ENCODE results near the gene ASZ1. TPM values are rescaled to one million over a fixed set of nuclear protein-coding genes. Genes with fewer than 3 reads are reported as not detected.

The ASZ1 gene
- total and polyA plus RNA-seq, 2 of the 4 experiments (the other 2 are of a cell fraction), result not detected

DNA sequence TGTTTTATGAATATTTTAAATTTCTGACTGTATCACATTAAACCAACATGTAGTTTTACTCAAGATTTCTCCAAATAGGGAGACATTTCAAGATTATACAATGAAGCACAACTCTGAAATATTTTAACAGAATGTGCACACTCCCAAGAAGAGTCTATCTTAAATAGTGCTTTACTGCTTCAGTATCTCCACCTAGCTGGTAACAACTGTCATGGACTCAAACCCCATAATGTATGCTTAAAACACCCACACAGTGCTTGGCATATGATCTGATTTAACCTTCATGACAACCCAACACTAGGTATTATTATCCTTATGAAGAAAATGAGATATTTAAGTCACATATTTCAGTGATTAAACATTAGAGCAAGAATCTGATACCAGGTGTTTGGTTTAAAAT, 45.9 kb downstream of the ASZ1 start:
- Histone ChIP-seq H3K9me1 (ENCODE audit: insufficient read depth, low read length) (no peaks in the 10 kb centered on the region), H3K27me3 (ENCODE audit: control insufficient read depth, insufficient read depth, low read length) (no peaks in the 10 kb centered on the region), H3K18ac (ENCODE audit: low read depth, low read length) (peak overlapping the region; percentile 80), H2BK5ac (ENCODE audit: low read depth, low read length, poor library complexity, severe bottlenecking) (no peak overlapping the region), H4K20me1 (ENCODE audit: insufficient read depth, low read length) (no peaks in the 10 kb centered on the region), H3K36me3 (ENCODE audit: control insufficient read depth, insufficient read depth, low read length) (no peaks in the 10 kb centered on the region), H4K5ac (ENCODE audit: low read depth, low read length) (no peak overlapping the region), H3K9me3 (ENCODE audit: control insufficient read depth, insufficient read depth, low read length) (no peaks in the 10 kb centered on the region), H3K4me2 (ENCODE audit: low read depth, low read length) (no peak overlapping the region), H2BK15ac (ENCODE audit: low read depth, low read length) (no peak overlapping the region), H3K23ac (ENCODE audit: low read depth, low read length) (no peak overlapping the region), H2BK120ac (ENCODE audit: low read depth, low read length) (no peak overlapping the region), H4K8ac (ENCODE audit: low read depth in 2 of 2, low read length in 2 of 2) (no peak overlapping the region), H3K9ac (ENCODE audit: low read depth, low read length) (no peak overlapping the region), H3K27ac (ENCODE audit: insufficient read depth, low read length) (no peak overlapping the region), H3K4ac (ENCODE audit: low read depth, low read length) (no peak overlapping the region), H3K56ac (ENCODE audit: extremely low read depth, insufficient read depth, low read length) (no peak overlapping the region), H3K79me1 (ENCODE audit: low read depth in 1 of 2, low read length in 2 of 2) (no peaks in the 10 kb centered on the region), H3K4me3 (ENCODE audit: insufficient read depth, low read depth, low read length) (no peak overlapping the region), H3K4me1 (ENCODE audit: control insufficient read depth, insufficient read depth, low read length) (peaks cover 2% of the 10 kb centered on the region; the same call in 1 of the 2 replicates), H2AK9ac (replicated peaks; ENCODE audit: low read depth, low read length, poor library complexity) (no peak overlapping the region), H2AFZ (replicated peaks; ENCODE audit: low read length, poor library complexity) (no peak overlapping the region), H2AK5ac (ENCODE audit: low read depth, low read length) (no peak overlapping the region), H3K14ac (replicated peaks; ENCODE audit: low read depth, low read length) (no peak overlapping the region), H2BK20ac (ENCODE audit: low read depth, low read length) (no peak overlapping the region), H4K91ac (ENCODE audit: insufficient read depth, low read depth, low read length) (no peak overlapping the region)
- no TSS peak for BruUV-seq (replicated peaks)
- no peak for TF ChIP-seq MXI1 (IDR thresholded peaks at IDR 0.05; ENCODE audit: borderline replicate concordance, low read depth, low read length)
- no peak for TF ChIP-seq FOS (IDR thresholded peaks at IDR 0.05; ENCODE audit: low read depth, low read length)
- no peak for TF ChIP-seq CEBPB (IDR thresholded peaks at IDR 0.05; ENCODE audit: low read depth, low read length)
- TF ChIP-seq ELK1 (IDR thresholded peaks at IDR 0.05; ENCODE audit: borderline replicate concordance, low read depth, low read length), result no peak
- in situ Hi-C loops (cut with MboI; ENCODE audit: low sequenced_read_pairs) (loop anchor here (5.0 to 10.0 kb wide), 2 partner anchors 169 to 447 kb away; no protein-coding TSS in a partner anchor), intact Hi-C loops (cut with micrococcal nuclease) (no loop called here), dilution Hi-C loops (cut with HindIII; ENCODE audit: low sequenced_read_pairs, unreplicated experiment) (no loop called here)
- POLR2A ChIA-PET (ENCODE audit: unreplicated experiment), result no interaction called here
- ATAC-seq (ENCODE audit: low read depth) (peak; percentile 59), DNase-seq (no peak)
- CTCF ChIA-PET, result interaction anchor here (1.8 kb wide), 1 partner anchor 369 kb away, joined by 3 read pairs; no protein-coding TSS in a partner anchor
